ENCODE data around the gene SOX4. TPM values are rescaled to one million over a fixed set of nuclear protein-coding genes. Genes with fewer than 3 reads are reported as not detected.

The SOX4 gene
- total RNA-seq, 1 donor from 2014 or later, result 147 TPM

DNA sequence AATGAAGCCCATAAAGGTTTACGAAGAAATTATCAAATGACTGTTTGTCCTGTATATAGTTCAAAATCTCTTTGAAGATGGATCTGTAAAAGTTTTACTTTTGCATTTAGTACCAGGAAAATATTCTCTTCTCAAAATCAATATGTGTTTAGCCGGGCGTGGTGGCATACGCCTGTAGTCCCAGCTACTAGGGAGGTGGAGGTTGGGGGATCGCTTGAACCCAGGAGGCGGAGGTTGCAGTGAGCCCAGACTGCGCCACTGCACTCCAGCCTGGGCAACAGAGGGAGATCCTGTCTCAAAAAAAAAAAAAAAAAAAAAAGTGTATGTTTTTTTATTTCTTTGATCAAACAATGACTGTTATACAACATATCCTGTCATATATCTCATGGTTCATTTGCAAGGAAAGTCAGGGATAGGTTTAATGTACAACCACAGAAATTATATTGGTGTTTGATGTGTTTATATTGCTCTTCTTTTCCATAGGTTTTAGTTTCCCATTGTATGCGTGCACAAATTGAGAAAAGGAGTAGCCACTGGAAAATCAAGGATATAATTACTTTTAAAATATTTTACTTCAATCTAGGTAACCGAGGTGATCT lies 40.1 kb downstream of the SOX4 start:
- H3K27me3 Mint-ChIP-seq (ENCODE audit: insufficient read depth, low read depth), result peaks cover 4% of the 10 kb centered on the region
- H3K9ac ChIP-seq, result no peak overlapping the region
- no peaks in the 10 kb centered on the region for H3K27me3 ChIP-seq
- H3K4me1 ChIP-seq, result no peaks in the 10 kb centered on the region
- peaks cover 3% of the 10 kb centered on the region for H3K9me3 Mint-ChIP-seq
- H3K4me1 Mint-ChIP-seq, result no peaks in the 10 kb centered on the region
- H2AFZ ChIP-seq (replicated peaks), result no peak overlapping the region
- H3K36me3 Mint-ChIP-seq, result no peaks in the 10 kb centered on the region
- DNase-seq (ENCODE audit: low spot score), result no peak
- H3K4me2 ChIP-seq, result no peak overlapping the region
- H3K27ac Mint-ChIP-seq, result no peak overlapping the region
- H3K79me2 ChIP-seq (ENCODE audit: low read depth), result no peaks in the 10 kb centered on the region
- H3K27ac ChIP-seq, result no peak overlapping the region
- no peaks in the 10 kb centered on the region for H3K9me3 ChIP-seq (ENCODE audit: low read depth)
- TF ChIP-seq, protein P1, sequence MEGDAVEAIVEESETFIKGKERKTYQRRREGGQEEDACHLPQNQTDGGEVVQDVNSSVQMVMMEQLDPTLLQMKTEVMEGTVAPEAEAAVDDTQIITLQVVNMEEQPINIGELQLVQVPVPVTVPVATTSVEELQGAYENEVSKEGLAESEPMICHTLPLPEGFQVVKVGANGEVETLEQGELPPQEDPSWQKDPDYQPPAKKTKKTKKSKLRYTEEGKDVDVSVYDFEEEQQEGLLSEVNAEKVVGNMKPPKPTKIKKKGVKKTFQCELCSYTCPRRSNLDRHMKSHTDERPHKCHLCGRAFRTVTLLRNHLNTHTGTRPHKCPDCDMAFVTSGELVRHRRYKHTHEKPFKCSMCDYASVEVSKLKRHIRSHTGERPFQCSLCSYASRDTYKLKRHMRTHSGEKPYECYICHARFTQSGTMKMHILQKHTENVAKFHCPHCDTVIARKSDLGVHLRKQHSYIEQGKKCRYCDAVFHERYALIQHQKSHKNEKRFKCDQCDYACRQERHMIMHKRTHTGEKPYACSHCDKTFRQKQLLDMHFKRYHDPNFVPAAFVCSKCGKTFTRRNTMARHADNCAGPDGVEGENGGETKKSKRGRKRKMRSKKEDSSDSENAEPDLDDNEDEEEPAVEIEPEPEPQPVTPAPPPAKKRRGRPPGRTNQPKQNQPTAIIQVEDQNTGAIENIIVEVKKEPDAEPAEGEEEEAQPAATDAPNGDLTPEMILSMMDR (IDR thresholded peaks at IDR 0.05), result no peak
- TF ChIP-seq EZH2 (IDR thresholded peaks at IDR 0.05), result no peak
- no peak overlapping the region for H3K4me3 ChIP-seq
- H3F3A ChIP-seq (ENCODE audit: low read depth), result no peaks in the 10 kb centered on the region
- no peaks in the 10 kb centered on the region for H4K20me1 ChIP-seq (ENCODE audit: low read depth)
- no peak overlapping the region for H3K4me3 Mint-ChIP-seq
- H3K36me3 ChIP-seq, result no peaks in the 10 kb centered on the region

DNA sequence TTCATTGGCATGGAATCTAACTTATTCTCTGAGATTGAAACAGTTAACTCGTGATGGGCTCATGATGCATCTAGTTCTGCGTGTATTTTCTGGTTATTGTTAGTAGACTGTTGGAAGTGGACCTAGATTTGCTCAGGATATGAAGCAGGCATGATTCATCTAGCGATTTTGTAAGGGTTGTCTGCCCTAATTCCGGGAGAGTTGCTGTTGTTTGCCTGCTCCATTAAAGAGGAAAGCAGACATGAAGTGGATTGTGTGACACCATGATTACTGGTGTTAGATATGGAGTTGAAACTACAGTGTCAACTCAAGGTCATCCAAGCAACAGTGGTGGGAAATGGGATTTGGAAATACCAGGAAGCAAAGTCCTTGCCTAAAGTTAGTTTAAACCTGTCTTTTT lies 41.0 kb downstream of the SOX4 start:
- H2AFZ ChIP-seq (replicated peaks), result no peak overlapping the region

DNA sequence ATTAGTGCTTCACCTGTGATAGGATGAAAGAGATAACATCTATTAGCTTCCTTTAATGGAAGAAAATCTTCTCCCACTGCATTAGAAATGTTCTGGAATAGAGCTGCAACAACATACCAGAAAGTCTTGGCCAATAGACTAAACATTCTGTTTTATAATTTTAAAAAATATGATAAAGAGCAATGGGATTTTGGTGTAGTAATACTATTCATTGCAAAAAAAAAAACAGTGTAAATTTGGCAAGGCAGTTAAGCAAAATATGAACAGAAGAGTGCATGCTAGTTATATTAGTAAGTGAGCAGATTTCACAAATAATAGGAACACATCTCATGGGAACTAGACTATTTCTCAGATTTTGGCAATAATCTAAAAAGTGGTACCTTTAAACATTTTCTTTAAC lies 43.3 kb downstream of the SOX4 start:
- Histone ChIP-seq H3K4me2 (no peak overlapping the region), H3K9me3 (ENCODE audit: low read depth) (no peaks in the 10 kb centered on the region), H3K27ac (no peak overlapping the region), H3K79me2 (ENCODE audit: low read depth) (no peaks in the 10 kb centered on the region), H3K36me3 (no peaks in the 10 kb centered on the region), H3K9ac (no peak overlapping the region), H3K4me1 (no peaks in the 10 kb centered on the region), H3F3A (ENCODE audit: low read depth) (no peaks in the 10 kb centered on the region), H4K20me1 (ENCODE audit: low read depth) (no peaks in the 10 kb centered on the region), H2AFZ (replicated peaks) (no peak overlapping the region), H3K27me3 (no peaks in the 10 kb centered on the region), H3K4me3 (no peak overlapping the region)
- Mint-ChIP-seq H3K9me3 (peaks cover 10% of the 10 kb centered on the region), H3K27ac (no peak overlapping the region), H3K4me1 (no peaks in the 10 kb centered on the region), H3K36me3 (no peaks in the 10 kb centered on the region), H3K27me3 (ENCODE audit: insufficient read depth, low read depth) (no peaks in the 10 kb centered on the region), H3K4me3 (no peak overlapping the region)
- no peak for DNase-seq (ENCODE audit: low spot score)
- TF ChIP-seq, protein P1 (IDR thresholded peaks at IDR 0.05), result no peak
- no peak for TF ChIP-seq EZH2 (IDR thresholded peaks at IDR 0.05)

More for the DNA sequence above, 41.0 kb downstream of the SOX4 start:
- H3F3A ChIP-seq (ENCODE audit: low read depth), result no peaks in the 10 kb centered on the region
- no peak overlapping the region for H3K4me2 ChIP-seq
- peaks cover 2% of the 10 kb centered on the region for H3K9me3 Mint-ChIP-seq
- H3K27me3 Mint-ChIP-seq (ENCODE audit: insufficient read depth, low read depth), result no peaks in the 10 kb centered on the region
- H3K9ac ChIP-seq, result no peak overlapping the region
- H3K79me2 ChIP-seq (ENCODE audit: low read depth), result no peaks in the 10 kb centered on the region
- no peaks in the 10 kb centered on the region for H4K20me1 ChIP-seq (ENCODE audit: low read depth)
- H3K4me1 Mint-ChIP-seq, result no peaks in the 10 kb centered on the region
- TF ChIP-seq EZH2phosphoT487 (IDR thresholded peaks at IDR 0.05) (no peak), EZH2 (IDR thresholded peaks at IDR 0.05) (no peak)
- TF ChIP-seq, protein P1 (IDR thresholded peaks at IDR 0.05), result no peak
- no peaks in the 10 kb centered on the region for H3K36me3 Mint-ChIP-seq
- H3K36me3 ChIP-seq, result no peaks in the 10 kb centered on the region
- H3K27me3 ChIP-seq, result no peaks in the 10 kb centered on the region
- no peaks in the 10 kb centered on the region for H3K4me1 ChIP-seq
- no peak overlapping the region for H3K27ac ChIP-seq
- H3K27ac Mint-ChIP-seq, result no peak overlapping the region
- no peak for DNase-seq (ENCODE audit: low spot score)
- no peaks in the 10 kb centered on the region for H3K9me3 ChIP-seq (ENCODE audit: low read depth)
- H3K4me3 Mint-ChIP-seq, result no peak overlapping the region
- H3K4me3 ChIP-seq, result no peak overlapping the region
